ENCODE data around the gene PLEKHH1. TPM values are rescaled to one million over a fixed set of nuclear protein-coding genes. Genes with fewer than 3 reads are reported as not detected.

PLEKHH1 gene
- total RNA-seq, 1 experiment from 2014 or later: 27.6 TPM

DNA sequence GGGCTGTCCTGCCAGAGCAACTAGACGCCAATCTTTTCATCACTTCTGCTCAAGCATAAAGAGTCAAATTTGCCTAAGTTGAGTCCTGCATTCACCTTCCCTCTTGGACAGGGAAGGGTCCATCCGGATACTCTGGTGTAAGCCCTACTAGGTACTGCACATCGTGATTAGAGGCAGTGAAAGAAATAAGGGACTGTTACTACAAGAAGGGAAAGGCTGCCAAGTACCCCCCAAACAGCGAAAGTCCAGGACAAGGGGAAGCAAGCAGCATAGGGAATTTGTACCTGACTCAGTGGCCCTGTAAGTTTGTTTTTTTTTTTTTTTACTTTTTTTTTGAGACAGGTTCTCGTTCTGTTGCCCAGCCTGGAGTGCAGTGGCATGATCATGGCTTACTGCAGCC lies 13.7 kb upstream of the PLEKHH1 start (continued):
- TF ChIP-seq, protein P1, sequence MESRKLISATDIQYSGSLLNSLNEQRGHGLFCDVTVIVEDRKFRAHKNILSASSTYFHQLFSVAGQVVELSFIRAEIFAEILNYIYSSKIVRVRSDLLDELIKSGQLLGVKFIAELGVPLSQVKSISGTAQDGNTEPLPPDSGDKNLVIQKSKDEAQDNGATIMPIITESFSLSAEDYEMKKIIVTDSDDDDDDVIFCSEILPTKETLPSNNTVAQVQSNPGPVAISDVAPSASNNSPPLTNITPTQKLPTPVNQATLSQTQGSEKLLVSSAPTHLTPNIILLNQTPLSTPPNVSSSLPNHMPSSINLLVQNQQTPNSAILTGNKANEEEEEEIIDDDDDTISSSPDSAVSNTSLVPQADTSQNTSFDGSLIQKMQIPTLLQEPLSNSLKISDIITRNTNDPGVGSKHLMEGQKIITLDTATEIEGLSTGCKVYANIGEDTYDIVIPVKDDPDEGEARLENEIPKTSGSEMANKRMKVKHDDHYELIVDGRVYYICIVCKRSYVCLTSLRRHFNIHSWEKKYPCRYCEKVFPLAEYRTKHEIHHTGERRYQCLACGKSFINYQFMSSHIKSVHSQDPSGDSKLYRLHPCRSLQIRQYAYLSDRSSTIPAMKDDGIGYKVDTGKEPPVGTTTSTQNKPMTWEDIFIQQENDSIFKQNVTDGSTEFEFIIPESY (IDR thresholded peaks at IDR 0.05; ENCODE audit: extremely low read depth, insufficient replicate concordance, low read length): no peak
- TF ChIP-seq EZH2 (IDR thresholded peaks at IDR 0.05) (no peak), ZFX (IDR thresholded peaks at IDR 0.05) (no peak), SP1 (IDR thresholded peaks at IDR 0.05; ENCODE audit: low read depth) (no peak), TCF7L2 (IDR thresholded peaks at IDR 0.05; ENCODE audit: borderline replicate concordance, extremely low read depth, insufficient read depth, insufficient read length) (no peak)

DNA sequence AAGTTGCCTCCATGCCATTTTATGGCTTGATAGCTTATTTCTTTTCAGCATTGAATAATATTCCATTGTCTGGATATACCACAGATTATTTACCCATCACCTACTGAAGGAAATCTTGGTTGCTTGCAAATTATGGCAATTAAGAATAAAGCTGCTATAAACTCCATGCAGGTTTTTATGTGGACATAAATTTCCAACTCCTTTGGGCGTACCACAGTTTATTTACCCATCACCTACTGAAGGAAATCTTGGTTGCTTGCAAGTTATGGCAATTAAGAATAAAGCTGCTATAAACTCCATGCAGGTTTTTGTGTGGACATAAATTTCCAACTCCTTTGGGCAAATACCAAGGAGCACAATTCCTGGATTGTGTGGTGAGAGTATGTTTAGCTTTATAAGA lies 12.6 kb upstream of the PLEKHH1 start:
- DNase-seq (ENCODE audit: low read depth, low spot score) (no peak), ATAC-seq (no peak)
- Histone ChIP-seq H3K4me3 (replicated peaks in 1 of 2; ENCODE audit: low read depth in 1 of 2, low read length in 2 of 2) (no peak overlapping the region), H3K79me2 (ENCODE audit: insufficient read depth, low read length) (no peaks in the 10 kb centered on the region), H2AFZ (ENCODE audit: low read depth, low read length, poor library complexity, severe bottlenecking) (no peak overlapping the region), H3K9me2 (ENCODE audit: insufficient read depth) (no peaks in the 10 kb centered on the region), H3K4me1 (ENCODE audit: control insufficient read depth in 1 of 2, insufficient read depth in 2 of 2, low read length in 2 of 2) (peaks cover 2 to 9% of the 10 kb centered on the region in 2 experiments; a peak in 3 of 4 replicates), H3K9ac (ENCODE audit: low read length) (no peak overlapping the region), H3K27me3 (ENCODE audit: insufficient read depth, low read length) (peaks cover 29% of the 10 kb centered on the region; the same call in 1 of the 2 replicates), H3K9me3 (ENCODE audit: control insufficient read depth in 1 of 2, insufficient read depth in 1 of 2, low read depth in 1 of 2, low read length in 2 of 2) (no peaks in the 10 kb centered on the region), H4K20me1 (ENCODE audit: insufficient read depth) (no peaks in the 10 kb centered on the region), H3K27ac (ENCODE audit: low read depth, low read length) (no peak overlapping the region), H3K4me2 (ENCODE audit: low read length) (no peak overlapping the region), H3K36me3 (ENCODE audit: control insufficient read depth in 1 of 2, insufficient read depth in 2 of 2, low read length in 2 of 2) (no peaks in the 10 kb centered on the region)
- ChIA-PET RAD21 (ENCODE audit: low non-redundant PET in 1 of 2, low total read pairs in 2 of 2, uncharacterized antibody in 2 of 2, unreplicated experiment in 2 of 2) (no interaction called here), POLR2A (no interaction called here), CTCF (no interaction called here)
- intact Hi-C loops (cut with micrococcal nuclease): no loop called here
- BruUV-seq (replicated peaks): no TSS peak
- TF ChIP-seq SIN3A (IDR thresholded peaks at IDR 0.05; ENCODE audit: low read depth): no peak
- TF ChIP-seq, protein P2, sequence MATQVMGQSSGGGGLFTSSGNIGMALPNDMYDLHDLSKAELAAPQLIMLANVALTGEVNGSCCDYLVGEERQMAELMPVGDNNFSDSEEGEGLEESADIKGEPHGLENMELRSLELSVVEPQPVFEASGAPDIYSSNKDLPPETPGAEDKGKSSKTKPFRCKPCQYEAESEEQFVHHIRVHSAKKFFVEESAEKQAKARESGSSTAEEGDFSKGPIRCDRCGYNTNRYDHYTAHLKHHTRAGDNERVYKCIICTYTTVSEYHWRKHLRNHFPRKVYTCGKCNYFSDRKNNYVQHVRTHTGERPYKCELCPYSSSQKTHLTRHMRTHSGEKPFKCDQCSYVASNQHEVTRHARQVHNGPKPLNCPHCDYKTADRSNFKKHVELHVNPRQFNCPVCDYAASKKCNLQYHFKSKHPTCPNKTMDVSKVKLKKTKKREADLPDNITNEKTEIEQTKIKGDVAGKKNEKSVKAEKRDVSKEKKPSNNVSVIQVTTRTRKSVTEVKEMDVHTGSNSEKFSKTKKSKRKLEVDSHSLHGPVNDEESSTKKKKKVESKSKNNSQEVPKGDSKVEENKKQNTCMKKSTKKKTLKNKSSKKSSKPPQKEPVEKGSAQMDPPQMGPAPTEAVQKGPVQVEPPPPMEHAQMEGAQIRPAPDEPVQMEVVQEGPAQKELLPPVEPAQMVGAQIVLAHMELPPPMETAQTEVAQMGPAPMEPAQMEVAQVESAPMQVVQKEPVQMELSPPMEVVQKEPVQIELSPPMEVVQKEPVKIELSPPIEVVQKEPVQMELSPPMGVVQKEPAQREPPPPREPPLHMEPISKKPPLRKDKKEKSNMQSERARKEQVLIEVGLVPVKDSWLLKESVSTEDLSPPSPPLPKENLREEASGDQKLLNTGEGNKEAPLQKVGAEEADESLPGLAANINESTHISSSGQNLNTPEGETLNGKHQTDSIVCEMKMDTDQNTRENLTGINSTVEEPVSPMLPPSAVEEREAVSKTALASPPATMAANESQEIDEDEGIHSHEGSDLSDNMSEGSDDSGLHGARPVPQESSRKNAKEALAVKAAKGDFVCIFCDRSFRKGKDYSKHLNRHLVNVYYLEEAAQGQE (IDR thresholded peaks at IDR 0.05; ENCODE audit: low read depth): no peak
- TF ChIP-seq ZFX (IDR thresholded peaks at IDR 0.05): no peak
- no peak for TF ChIP-seq RAD21 (IDR thresholded peaks at IDR 0.05; ENCODE audit: low read depth)
- TF ChIP-seq ELF1 (IDR thresholded peaks at IDR 0.05; ENCODE audit: borderline replicate concordance, low read depth): no peak
- TF ChIP-seq POLR2AphosphoS5 (IDR thresholded peaks at IDR 0.05; ENCODE audit: low read depth, low read length): no peak
- no peak for TF ChIP-seq SRF (IDR thresholded peaks at IDR 0.05; ENCODE audit: low read depth)
- no peak for TF ChIP-seq FOSL1 (IDR thresholded peaks at IDR 0.05; ENCODE audit: low read depth)
- TF ChIP-seq JUND (IDR thresholded peaks at IDR 0.05): no peak
- TF ChIP-seq CBX3 (IDR thresholded peaks at IDR 0.05; ENCODE audit: low read depth): no peak
- TF ChIP-seq CTCF (IDR thresholded peaks at IDR 0.05 in 2 of 3, conservative IDR thresholded peaks at IDR 0.05 in 1 of 3; ENCODE audit: borderline replicate concordance in 1 of 3, insufficient read depth in 1 of 3, low read depth in 2 of 3, low read length in 2 of 3): no peak
- no peak for TF ChIP-seq ZNF274 (IDR thresholded peaks at IDR 0.05; ENCODE audit: low read depth, low read length)
- no peak for TF ChIP-seq EGR1 (IDR thresholded peaks at IDR 0.05; ENCODE audit: low read depth)
- TF ChIP-seq, protein P3, sequence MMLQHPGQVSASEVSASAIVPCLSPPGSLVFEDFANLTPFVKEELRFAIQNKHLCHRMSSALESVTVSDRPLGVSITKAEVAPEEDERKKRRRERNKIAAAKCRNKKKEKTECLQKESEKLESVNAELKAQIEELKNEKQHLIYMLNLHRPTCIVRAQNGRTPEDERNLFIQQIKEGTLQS (IDR thresholded peaks at IDR 0.05): no peak
- TF ChIP-seq TCF7L2 (IDR thresholded peaks at IDR 0.05; ENCODE audit: borderline replicate concordance, extremely low read depth, insufficient read depth, insufficient read length): no peak
- TF ChIP-seq YY1 (IDR thresholded peaks at IDR 0.05; ENCODE audit: extremely low read depth, insufficient replicate concordance, low read depth, low read length): no peak
